Erythroblast (primary cell): ENCODE measurements around the gene TUBA4B.

Experiments
- GATA1 ChIP-seq: IDR thresholded peaks from 2 replicates; pipeline ENCODE4 v1.6.1; 2011; ENCODE audit warnings: low read depth, mild to moderate bottlenecking, control low read depth, low read length, moderate library complexity
- POLR2A ChIP-seq: IDR thresholded peaks from 2 replicates; pipeline ENCODE4 v1.6.1; 2011; ENCODE audit warnings: mild to moderate bottlenecking, low read length

- TF ChIP-seq POLR2A: no peak
- no peak for TF ChIP-seq GATA1
Observed at GRCh38 chr2:219304223-219304622, 51.2 kb downstream of the TUBA4B start.
